Measurements from ENCODE around the gene UBA52. TPM values are rescaled to one million over a fixed set of nuclear protein-coding genes. Genes with fewer than 3 reads are reported as not detected.
A peak's percentile ranks its signal among the peaks of the same experiment; 100 is the strongest.

The UBA52 gene
- total RNA-seq, 1 experiment from 2014 or later, result 1,108 TPM

- ATAC-seq (no peak), DNase-seq (no peak)
- H3K4me1 ChIP-seq (ENCODE audit: insufficient read depth, low read length), result peaks cover 9% of the 10 kb centered on the region; the same call in 1 of the 2 replicates
- H3K36me3 ChIP-seq (ENCODE audit: low read depth, low read length), result no peaks in the 10 kb centered on the region
- no peak overlapping the region for H3K27ac ChIP-seq (ENCODE audit: low read length)
- H3K4me2 ChIP-seq (ENCODE audit: low read length), result no peak overlapping the region
- no peak overlapping the region for H2AFZ ChIP-seq (ENCODE audit: low read length)
- CTCF ChIA-PET, result no interaction called here
- H3K9me3 ChIP-seq (ENCODE audit: low read length), result no peaks in the 10 kb centered on the region
- no peak overlapping the region for H3K9ac ChIP-seq (ENCODE audit: low read length)
- POLR2A ChIA-PET (ENCODE audit: unreplicated experiment), result no interaction called here
- H3K27me3 ChIP-seq (ENCODE audit: low read length), result peaks cover 81% of the 10 kb centered on the region
- no TSS peak for BruUV-seq (replicated peaks)
- no peaks in the 10 kb centered on the region for H4K20me1 ChIP-seq (ENCODE audit: low read length)
- H3K79me2 ChIP-seq (ENCODE audit: low read length), result no peaks in the 10 kb centered on the region
- TF ChIP-seq CTCF (conservative IDR thresholded peaks at IDR 0.05; ENCODE audit: low read depth, low read length) (no peak), EZH2phosphoT487 (IDR thresholded peaks at IDR 0.05; ENCODE audit: borderline replicate concordance, low read length) (peak; percentile 65; the same call in 1 of the 2 replicates), EZH2 (IDR thresholded peaks at IDR 0.05; ENCODE audit: low read length, unreplicated experiment) (peak; percentile 97)
- intact Hi-C loops (cut with micrococcal nuclease), result no loop called here
- H3K4me3 ChIP-seq (ENCODE audit: low read length), result no peak overlapping the region
- H3K9me2 ChIP-seq (replicated peaks; ENCODE audit: low read length), result no peaks in the 10 kb centered on the region
- H3F3A ChIP-seq (ENCODE audit: low read length, unreplicated experiment), result peaks cover 5% of the 10 kb centered on the region
These were observed 39.1 kb downstream of the UBA52 start for GRCh38 chr19:18610556-18611326.

GRCh38 chr19:18611327-18612050 is 39.8 kb downstream of the UBA52 start:
- TF ChIP-seq CTCF (conservative IDR thresholded peaks at IDR 0.05; ENCODE audit: low read depth, low read length) (no peak), EZH2 (IDR thresholded peaks at IDR 0.05; ENCODE audit: low read length, unreplicated experiment) (no peak), EZH2phosphoT487 (IDR thresholded peaks at IDR 0.05; ENCODE audit: borderline replicate concordance, low read length) (no peak)
- ChIA-PET CTCF (no interaction called here), POLR2A (ENCODE audit: unreplicated experiment) (no interaction called here)
- no peak overlapping the region for H2AFZ ChIP-seq (ENCODE audit: low read length)
- no peaks in the 10 kb centered on the region for H3K79me2 ChIP-seq (ENCODE audit: low read length)
- intact Hi-C loops (cut with micrococcal nuclease), result no loop called here
- ATAC-seq, result 0 out of 2 replicates have a peak, but pooled peaks have one; percentile 21
- peaks cover 75% of the 10 kb centered on the region for H3K27me3 ChIP-seq (ENCODE audit: low read length)
- peak overlapping the region; percentile 56; the same call in 1 of the 2 replicates for H3K4me2 ChIP-seq (ENCODE audit: low read length)
- BruUV-seq (replicated peaks), result no TSS peak
- no peaks in the 10 kb centered on the region for H3K36me3 ChIP-seq (ENCODE audit: low read depth, low read length)
- H3K9me2 ChIP-seq (replicated peaks; ENCODE audit: low read length), result no peaks in the 10 kb centered on the region
- no peaks in the 10 kb centered on the region for H4K20me1 ChIP-seq (ENCODE audit: low read length)
- no peak overlapping the region for H3K4me3 ChIP-seq (ENCODE audit: low read length)
- no peaks in the 10 kb centered on the region for H3K9me3 ChIP-seq (ENCODE audit: low read length)
- H3K27ac ChIP-seq (ENCODE audit: low read length), result no peak overlapping the region
- peaks cover 5% of the 10 kb centered on the region for H3F3A ChIP-seq (ENCODE audit: low read length, unreplicated experiment)
- peaks cover 9% of the 10 kb centered on the region; the same call in 1 of the 2 replicates for H3K4me1 ChIP-seq (ENCODE audit: insufficient read depth, low read length)
- no peak for DNase-seq
- no peak overlapping the region for H3K9ac ChIP-seq (ENCODE audit: low read length)

All from PC-3 (cell line).